Cardiac septum (tissue), 1 donor: ENCODE data around the gene GADL1. TPM values are rescaled to one million over a fixed set of nuclear protein-coding genes. Genes with fewer than 3 reads are reported as not detected.

Experiments
- DNase-seq: peaks from one replicate; pipeline ENCODE4 v3.0.0-alpha.2; 2020; ENCODE audit warnings: low spot score
- intact Hi-C: fragments of 100-400 bp; cut with DNase I; formaldehyde crosslinking; loops from one replicate; pipeline ENCODE4 v1.14.0; 2022
- total RNA-seq: library from RNA; stranded (reverse); fragmentation: NEBNext Ultra II Directional; extraction: Animal tissue kit (Norgen Biotek cat#: 25700); gene quantifications from one replicate; pipeline ENCODE4 v1.2.1, GENCODE V29; 2021
- donor health status: DM: no; HTN: no; CAD: no.

GADL1 gene
- total RNA-seq, 1 donor from 2014 or later, result 0.62 TPM

- intact Hi-C loops, result loop anchor here (10.0 kb wide), 1 partner anchor 994 kb away; no protein-coding TSS in a partner anchor
- no peak for DNase-seq
Measured at GRCh38 chr3:30770387-30770786, 124.1 kb downstream of the GADL1 start.

GRCh38 chr3:30768703-30769550 is 125.5 kb downstream of the GADL1 start:
- DNase-seq, result no peak
- intact Hi-C loops, result loop anchor here (5.0 kb wide), 1 partner anchor 363 kb away; no protein-coding TSS in a partner anchor

- no peak for DNase-seq
- intact Hi-C loops, result loop anchor here (5.0 kb wide), 1 partner anchor 364 kb away; no protein-coding TSS in a partner anchor
Measured at GRCh38 chr3:30768046-30768445, 126.4 kb downstream of the GADL1 start.

- intact Hi-C loops, result loop anchor here (5.0 kb wide), 1 partner anchor 366 kb away; no protein-coding TSS in a partner anchor
- DNase-seq, result no peak
Measured at GRCh38 chr3:30766522-30766921, 127.9 kb downstream of the GADL1 start.

DNA sequence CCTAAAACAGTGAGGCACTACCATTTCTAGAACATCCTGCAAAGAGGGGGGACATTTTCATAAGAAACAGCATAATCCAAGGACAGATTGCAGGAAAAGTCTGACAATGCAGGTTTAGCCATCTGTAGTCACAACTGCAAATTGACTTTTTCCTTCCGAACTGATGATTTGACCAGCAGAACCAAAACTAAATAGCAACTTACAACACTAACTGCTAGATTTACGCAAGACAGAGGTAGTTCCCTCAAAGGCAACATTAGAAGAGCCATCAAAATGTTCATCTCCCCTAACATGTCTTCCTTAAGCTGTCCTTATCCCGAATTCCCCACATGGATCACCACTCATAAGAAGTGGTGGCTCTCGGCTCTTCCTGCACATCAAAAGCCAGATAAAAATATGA is 129.6 kb downstream of the GADL1 start:
- intact Hi-C loops, result loop anchor here (5.0 kb wide), 1 partner anchor 367 kb away; no protein-coding TSS in a partner anchor
- DNase-seq, result no peak

DNA sequence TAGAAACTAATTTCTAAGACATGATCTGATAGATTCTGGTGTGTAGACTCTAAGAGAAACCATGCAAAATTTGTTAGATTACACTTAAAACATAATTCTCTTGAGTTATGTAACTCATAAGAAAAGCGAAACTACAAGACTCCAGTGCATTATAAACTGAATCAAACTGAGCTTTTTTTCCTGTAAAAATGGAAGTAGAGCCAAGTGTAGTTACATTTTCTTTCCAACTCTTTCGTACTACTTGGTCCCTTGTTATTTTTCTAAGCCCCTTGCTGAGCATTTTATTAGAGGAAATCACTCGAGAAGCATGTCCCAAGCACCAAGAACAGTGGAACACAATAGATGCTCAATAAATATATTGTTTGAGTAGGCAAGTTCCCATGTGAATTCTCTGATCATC is 130.2 kb downstream of the GADL1 start:
- no peak for DNase-seq
- intact Hi-C loops, result no loop called here

GRCh38 chr3:30761374-30761773 is 133.1 kb downstream of the GADL1 start:
- intact Hi-C loops, result no loop called here
- DNase-seq, result no peak

- intact Hi-C loops, result no loop called here
Measured at GRCh38 chr3:30760737-30761136, 133.7 kb downstream of the GADL1 start.

DNA sequence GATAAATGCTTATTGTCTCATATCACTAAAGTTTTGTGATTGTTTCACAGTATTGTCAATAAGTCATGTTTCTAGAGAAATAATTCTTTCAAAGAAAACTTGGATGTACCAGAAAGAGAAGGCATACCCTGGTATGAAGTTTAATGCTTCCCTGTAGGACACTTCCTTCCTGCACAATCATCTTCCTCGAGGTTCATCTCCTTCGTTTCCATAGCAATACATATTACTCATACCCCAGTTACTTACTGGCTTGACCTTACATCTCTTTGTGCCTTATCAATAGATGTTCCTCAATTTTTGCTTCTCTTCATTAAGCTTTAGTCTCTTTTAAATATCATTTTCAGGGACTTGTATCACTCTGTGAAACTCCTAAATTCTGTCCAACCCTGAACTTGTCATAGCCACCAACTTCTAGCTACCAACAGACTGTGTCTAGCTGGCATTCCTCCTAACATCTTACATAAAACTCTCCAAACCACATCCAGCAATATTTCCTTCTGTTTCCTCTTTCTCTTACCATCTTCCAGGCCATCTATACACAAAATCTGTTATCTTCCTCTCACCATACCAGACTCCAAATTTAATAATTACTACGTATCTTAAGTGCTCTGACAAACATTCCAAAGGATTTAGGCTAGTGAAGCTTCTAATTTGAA is 134.3 kb downstream of the GADL1 start:
- intact Hi-C loops, result no loop called here
- no peak for DNase-seq

More at GRCh38 chr3:30760737-30761136, 133.7 kb downstream of the GADL1 start:
- DNase-seq, result no peak

DNA sequence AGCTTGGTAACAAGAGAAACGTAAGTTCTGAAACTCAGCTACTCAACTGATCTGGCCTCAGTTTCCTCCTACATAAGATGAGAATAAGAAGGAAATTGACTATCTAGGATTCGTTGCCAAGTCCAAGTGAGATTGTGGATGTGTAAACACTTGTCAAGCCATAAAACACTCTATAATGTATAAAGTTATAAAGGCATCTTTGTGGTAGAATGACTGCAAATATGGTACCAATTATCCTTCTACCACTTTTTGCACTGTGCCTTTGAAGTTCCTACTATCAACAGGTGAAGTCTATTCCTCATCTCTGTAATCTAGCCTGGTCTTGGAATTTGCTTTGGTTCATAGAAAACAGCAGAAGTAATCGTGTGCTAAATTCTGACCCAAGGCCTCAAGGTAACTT is 138.2 kb downstream of the GADL1 start:
- no peak for DNase-seq
- intact Hi-C loops, result no loop called here

DNA sequence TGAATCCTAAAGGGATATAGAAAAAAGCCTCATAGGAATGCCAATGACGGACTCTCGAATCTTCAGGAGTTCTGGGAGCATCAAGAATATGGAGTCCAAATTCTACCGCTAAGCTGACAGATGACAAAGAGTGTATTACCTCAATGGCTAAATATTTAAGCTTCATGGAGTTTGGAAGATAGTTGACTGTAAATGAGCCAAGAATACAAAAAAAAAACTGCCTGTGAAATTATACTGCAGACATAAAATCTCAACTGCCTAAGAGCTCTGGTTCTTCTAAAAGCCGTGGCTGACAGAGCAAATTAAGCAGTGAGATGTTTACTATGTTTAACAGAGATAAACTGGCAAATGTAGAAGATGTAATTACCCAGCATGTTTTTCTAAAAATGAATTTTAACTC is 140.0 kb downstream of the GADL1 start:
- DNase-seq, result no peak
- intact Hi-C loops, result loop anchor here (5.0 kb wide), 1 partner anchor 712 kb away; no protein-coding TSS in a partner anchor

DNA sequence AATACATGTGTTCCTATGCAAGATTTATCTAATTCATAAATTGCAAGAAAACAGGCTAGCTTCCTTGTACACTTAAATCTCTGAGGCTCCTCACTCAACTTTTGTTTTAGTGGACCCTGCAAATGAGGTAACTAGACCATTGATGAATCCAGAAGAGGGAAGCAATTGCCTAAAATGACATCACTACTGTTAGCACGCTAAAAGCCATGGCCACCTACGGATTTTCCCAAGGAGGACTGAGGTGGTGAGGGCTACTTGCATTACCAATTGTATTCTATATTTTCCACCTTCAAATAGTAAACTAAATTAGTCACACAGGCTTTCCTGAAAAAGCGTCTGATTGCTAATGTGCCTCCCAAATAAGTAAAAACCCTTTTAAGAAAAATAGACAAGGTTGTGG is 140.7 kb downstream of the GADL1 start:
- no peak for DNase-seq
- intact Hi-C loops, result loop anchor here (5.0 kb wide), 1 partner anchor 711 kb away; no protein-coding TSS in a partner anchor

GRCh38 chr3:30752970-30753369 is 141.5 kb downstream of the GADL1 start:
- intact Hi-C loops, result loop anchor here (5.0 kb wide), 1 partner anchor 711 kb away; no protein-coding TSS in a partner anchor
- no peak for DNase-seq

GRCh38 chr3:30752491-30752890 is 142.0 kb downstream of the GADL1 start:
- DNase-seq, result no peak
- intact Hi-C loops, result loop anchor here (5.0 kb wide), 1 partner anchor 710 kb away; no protein-coding TSS in a partner anchor

GRCh38 chr3:30751610-30752299 is 142.7 kb downstream of the GADL1 start:
- intact Hi-C loops, result loop anchor here (5.0 kb wide), 1 partner anchor 709 kb away; no protein-coding TSS in a partner anchor
- no peak for DNase-seq

GRCh38 chr3:30750967-30751366 is 143.5 kb downstream of the GADL1 start:
- intact Hi-C loops, result loop anchor here (5.0 kb wide), 1 partner anchor 709 kb away; no protein-coding TSS in a partner anchor
- DNase-seq, result no peak

- intact Hi-C loops, result loop anchor here (5.0 kb wide), 2 partner anchors 637 to 1607 kb away; no protein-coding TSS in a partner anchor
Measured at GRCh38 chr3:30749230-30749629, 145.2 kb downstream of the GADL1 start.

GRCh38 chr3:30747771-30748281 is 146.6 kb downstream of the GADL1 start:
- intact Hi-C loops, result loop anchor here (5.0 kb wide), 2 partner anchors 636 to 1606 kb away; no protein-coding TSS in a partner anchor

More at GRCh38 chr3:30749230-30749629, 145.2 kb downstream of the GADL1 start:
- no peak for DNase-seq

DNA sequence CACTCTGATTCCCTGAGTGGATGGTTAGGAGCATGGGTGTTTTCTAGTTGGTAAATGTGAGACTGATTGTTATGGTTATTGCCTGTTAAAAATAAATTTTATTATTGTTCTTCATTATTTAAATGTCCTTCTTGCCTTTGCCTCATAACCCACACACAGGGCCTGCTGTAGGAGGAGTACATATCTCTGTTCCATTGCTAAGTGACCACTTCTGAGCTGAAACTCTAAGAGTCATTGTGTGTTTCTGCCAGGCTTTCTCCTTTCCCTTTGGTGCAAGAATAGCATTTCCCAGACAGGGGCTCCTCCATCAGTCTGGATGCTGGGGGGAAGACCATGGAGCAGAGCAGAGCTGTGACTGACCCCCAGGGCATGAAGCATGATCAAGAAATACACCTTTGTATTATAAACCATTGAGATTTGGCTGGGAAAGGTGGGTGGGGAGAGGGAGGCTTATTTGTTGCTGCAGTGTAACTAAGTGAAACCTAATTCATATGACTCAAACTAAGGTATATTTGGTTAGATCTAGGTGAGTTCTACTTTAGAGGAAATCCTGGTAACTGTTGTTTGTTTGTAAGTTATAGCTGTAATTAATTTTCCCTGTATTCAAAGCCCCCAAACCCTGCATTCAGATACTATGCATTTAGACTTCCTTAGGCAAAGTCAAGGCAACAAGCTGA is 150.7 kb downstream of the GADL1 start:
- DNase-seq, result no peak
- intact Hi-C loops, result no loop called here

More at GRCh38 chr3:30747771-30748281, 146.6 kb downstream of the GADL1 start:
- no peak for DNase-seq
